GM18499 (cell line): Measurements from ENCODE around the gene CHMP6.

Experiments used
- ATAC-seq: cut with Tn5 transposase; IDR thresholded peaks from one replicate; pipeline ENCODE4 v1.9.1; 2021; ENCODE audit warnings: moderate number of reproducible peaks; ENCODE audit not compliant: insufficient read depth, unreplicated experiment

CHMP6 gene

DNA sequence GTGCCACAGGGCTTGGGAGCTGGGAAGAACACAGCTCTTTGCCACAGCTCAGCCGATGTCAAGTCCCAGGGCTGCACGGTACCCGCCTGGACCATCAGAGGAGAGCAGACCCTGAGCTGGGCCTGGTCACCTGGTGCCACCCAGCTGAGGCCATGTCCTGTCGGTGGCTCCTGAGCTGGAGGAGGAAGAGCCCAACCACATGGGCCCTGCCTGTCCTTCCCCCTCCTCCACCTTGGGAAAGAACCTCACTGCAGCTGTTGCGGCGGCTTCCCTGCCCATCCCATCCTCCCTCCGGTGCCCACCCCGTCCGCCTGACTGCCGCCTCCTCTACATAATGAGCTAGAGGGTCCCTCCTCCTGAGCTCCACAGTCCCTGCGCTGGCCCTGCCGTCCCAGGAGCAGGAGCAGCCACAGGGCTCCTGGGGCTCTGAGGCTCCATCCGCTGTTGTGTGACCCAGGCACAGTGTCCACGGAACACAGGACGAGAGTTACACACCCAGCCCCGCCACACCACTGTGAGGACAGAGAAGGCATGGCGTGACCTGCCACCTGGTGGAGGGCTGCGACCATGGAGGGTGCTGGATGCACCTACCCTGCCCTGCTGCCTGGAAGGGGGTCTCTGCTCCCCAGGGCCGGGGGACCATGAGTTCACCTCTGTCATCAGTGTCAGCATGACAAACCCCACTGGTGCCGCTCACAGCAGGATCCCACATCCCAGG is 21.4 kb upstream of the CHMP6 start:
- ATAC-seq, result no peak

- no peak for ATAC-seq
Measured at GRCh38 chr17:80970762-80971703, 20.6 kb upstream of the CHMP6 start.

- no peak for ATAC-seq
Measured at GRCh38 chr17:80971704-80972304, 19.8 kb upstream of the CHMP6 start.

DNA sequence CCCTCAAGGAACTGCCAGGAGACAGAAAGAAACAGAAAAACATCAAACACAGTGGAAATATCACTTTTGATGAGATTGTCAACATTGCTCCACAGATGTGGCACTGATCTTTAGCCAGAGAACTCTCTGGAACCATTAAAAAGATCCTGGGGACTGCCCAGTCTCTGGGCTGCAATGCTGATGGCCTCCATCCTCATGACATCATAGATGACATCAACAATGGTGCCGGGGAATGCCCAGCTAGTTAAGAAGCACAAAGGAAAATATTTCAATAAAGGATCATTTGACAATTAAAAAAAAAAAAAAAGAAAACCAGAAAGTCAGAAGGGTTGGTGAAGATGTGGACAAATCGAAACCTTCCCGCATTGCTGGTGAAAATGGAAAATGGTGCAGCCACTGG is 14.9 kb upstream of the CHMP6 start:
- no peak for ATAC-seq

DNA sequence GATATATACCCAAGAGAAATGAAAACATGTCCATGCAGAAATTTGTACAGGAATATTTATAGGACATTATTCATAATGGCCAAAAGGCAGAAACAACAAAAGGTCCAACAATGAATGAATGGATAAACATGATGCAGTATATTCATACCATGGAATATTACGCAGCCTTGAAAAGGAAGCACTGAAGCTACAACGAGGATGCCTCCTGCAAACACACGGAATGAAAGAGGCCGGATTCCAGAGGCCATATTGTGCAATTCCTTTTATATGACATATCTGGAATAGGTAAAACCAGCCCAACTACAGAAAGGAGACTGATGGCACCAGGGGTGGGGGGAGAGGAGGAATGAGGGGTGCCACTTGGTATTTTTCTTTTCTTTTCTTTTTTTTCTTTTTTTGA is 14.5 kb upstream of the CHMP6 start:
- no peak for ATAC-seq

GRCh38 chr17:80978499-80979497 is 12.8 kb upstream of the CHMP6 start:
- ATAC-seq, result no peak

DNA sequence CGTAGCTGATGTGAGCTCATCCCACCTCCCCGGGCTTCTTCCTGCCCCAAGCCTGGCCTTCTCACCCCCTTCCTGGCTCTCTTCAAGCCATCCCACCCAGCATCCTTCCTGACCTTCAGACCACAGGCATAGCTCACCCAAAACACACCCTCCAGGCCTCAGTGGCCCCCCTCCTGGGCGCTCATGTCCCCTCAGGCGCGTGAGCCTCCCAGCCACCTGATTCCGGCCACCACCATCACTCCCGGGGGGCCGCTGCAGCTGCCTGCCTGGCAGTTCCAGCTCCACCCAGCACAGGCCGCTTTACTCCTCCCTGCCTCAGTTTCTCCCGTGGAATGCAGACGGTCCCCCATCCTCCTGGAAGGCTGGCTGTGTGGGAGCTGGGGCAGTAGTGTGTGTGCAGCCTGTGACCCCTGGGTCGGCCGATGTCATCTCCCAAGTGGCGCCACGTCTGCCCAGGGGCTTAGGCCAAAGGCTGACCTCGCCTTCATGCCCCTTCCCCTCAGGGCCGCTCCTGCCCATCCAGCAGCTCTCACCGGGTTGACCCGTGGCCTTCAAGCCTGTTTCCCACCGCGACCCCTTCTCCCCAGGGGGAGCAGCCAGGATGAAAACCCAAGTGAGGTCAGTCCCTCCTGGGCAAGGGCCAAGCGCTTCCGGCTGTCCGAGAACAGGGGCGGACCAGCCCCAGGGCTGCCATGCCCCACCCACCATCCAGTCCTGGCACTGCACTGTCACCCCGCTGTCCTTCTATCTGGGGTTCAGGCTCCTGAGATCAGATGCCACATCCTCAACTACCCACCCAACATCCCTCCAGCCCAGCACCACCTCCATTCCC is 11.9 kb upstream of the CHMP6 start:
- no peak for ATAC-seq

DNA sequence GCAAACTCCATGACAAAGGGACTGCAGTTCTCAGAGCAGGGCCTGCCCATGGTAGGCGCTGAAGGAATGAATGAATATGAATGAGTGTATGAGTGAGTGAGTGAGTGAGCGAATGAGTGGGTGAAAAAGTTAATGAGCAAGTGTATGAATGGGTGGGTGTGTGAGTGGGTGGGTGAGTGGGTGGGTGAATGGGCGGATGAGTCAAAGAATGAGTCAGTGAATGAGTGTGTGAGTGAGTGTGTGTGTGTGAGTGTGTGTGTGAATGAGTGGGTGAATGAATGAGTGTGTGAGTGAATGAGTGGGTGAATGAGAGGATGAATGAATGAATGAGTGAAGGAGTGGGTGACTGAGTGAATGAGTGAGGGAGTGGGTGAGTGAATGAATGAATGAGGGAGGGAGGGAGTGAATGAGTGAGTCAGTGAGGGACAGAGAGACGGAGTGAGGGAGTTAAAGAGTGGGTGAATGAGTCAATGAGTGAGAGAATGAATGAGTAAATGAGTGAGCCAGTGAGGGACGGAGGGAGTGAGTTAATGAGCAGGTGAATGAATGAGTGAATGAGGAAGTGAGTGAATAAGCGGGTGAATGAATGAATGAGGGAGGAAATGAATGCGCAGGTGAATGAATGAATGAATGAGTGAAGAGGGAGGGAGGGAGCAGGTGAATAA is 11.1 kb upstream of the CHMP6 start:
- ATAC-seq, result no peak

DNA sequence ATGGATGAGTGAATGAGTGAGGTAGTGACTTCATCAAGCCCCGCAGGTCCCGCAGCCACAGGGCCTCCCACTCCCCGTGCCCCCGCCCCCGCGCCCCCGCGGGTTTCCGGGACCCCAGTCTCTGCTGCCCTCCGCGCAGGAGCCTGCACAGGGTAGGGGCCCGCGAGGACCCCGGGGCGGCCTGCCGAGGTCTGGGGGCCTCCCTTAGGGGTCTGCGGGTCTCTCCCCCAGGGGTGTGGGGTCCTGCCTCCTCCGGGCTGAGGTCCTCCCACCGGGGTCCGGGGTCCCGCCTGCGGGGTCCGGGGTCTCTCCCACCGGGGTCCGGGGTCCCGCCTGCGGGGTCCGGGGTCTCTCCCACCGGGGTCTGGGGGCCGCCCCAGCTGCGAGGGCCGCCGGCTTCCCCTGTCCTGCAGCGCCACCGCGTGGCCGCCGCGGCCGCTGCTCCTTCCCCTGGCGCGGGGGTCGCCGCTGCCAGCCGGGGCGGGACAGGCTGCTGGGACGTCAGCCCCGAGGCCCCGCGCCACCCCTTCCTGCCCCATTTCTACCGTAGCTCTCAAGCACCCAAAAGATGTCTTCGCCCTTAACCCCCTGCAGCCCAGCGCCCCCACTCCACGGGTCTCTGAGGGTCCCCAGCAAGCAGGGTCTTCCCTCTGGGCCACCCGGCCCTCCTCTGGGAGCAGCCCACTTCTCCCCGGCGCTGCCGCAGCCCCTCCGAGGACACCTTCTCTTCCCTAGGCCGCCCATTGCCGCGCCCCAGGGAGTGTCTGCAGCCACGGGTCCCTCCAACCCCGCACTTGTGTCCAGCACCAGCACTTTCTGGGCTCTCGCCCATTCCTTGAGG is 10.4 kb upstream of the CHMP6 start:
- no peak for ATAC-seq

DNA sequence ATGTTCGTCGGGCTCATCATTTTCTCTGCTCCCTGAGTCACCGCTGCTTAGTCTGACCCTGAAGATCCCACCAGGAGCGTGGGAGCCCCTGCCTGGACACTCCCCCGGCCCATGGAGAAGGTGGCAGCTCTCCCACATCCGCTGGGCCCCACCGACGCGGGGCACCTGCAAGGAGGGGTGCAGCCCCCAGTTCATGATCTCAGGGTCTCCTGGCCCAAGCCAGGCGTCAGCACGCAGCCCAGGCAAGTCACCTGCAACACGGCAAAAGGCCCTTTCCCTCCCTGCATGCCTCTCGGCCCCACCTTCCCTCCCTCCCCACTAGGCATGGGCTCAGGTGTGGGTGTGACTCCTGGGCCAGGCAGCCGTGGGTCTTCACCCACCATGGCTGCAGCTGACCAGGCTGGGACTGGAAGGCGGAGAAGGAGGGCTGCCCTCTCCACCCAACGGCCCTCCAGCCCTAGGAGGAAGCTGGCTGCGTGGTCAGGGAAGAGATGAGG is 9.7 kb upstream of the CHMP6 start:
- no peak for ATAC-seq

- no peak for ATAC-seq
Measured at GRCh38 chr17:80982426-80982974, 9.1 kb upstream of the CHMP6 start.

GRCh38 chr17:80983545-80983944 is 8.1 kb upstream of the CHMP6 start:
- ATAC-seq, result no peak

DNA sequence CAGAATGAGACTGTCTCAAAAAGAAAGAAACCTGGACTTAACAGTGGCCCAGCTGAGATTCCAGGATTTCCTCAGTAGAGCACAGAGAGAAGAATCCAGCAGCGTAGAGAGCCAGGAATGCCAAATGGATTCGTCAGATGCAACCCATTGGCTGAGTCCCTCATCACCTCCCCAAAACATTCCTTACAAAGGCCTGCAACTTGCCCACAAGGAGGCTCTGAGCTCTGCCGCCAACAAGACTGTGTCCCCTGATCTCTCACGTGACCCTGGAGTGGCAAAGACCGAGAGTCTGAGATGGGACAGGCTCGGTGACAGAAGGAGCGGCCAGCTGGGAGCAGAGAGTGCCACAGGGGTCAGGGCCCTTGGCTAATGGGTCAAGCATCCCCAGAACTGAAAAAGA is 6.9 kb upstream of the CHMP6 start:
- ATAC-seq, result no peak

GRCh38 chr17:80986046-80986445 is 5.6 kb upstream of the CHMP6 start:
- no peak for ATAC-seq

DNA sequence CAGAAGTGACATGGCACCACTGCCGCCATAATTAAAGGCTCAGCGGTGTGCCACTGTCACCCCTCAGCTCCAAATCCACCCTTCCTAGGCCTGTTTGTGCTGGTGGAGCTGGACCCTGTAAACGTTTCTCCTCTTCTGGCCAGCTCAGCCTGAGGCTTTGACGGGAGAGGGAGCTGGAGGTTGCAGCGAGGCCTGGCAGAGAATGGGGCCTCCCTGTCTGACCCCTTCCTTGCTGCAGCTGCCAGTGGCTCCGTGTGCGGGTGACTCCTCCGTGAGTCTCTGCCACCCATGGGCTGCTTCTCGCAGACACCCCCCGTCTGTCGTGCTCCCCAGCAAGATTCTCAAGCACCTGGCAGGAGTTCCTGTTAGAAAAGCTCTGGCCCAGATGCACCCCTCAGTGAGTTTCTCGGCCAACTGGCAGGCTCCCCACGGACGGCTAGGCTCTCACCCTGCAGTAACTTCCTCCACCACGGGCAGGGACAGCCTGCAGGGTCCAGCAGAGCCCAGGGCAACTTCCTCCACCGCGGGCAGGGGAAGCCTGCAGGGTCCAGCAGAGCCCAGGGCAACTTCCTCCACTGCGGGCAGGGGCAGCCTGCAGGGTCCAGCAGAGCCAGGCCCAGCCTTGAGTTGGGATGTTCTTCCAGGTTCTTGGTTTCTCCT is 4.7 kb upstream of the CHMP6 start:
- no peak for ATAC-seq

DNA sequence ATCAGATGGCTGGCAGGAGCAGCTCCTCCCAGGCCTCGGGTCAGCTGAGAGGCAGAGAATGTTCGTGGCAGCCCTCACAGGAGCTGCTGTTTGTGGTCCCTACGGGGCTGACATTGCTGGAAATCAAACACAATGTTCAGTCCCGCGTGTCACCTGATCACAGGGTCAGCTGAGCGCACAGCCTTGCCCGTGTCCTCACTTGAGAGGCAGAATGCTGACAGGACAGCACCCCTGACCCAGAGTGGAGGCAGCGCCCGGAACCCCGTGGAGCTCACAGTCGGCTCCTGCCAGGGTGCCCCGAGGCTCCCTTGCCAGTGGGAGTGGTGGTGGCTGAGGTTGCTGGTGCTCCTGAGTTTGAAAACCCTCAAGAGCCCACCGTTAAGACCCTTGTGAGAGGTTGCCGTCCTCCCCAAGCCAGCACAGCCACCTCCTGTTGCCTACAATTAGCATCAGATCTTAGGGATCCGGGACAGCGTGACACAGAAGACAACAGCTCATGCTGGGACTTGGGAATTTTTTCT is 3.6 kb upstream of the CHMP6 start:
- ATAC-seq, result no peak

- no peak for ATAC-seq
Measured at GRCh38 chr17:80989586-80989913, 2.1 kb upstream of the CHMP6 start.
